ENCODE data around the gene DNAH12. TPM values are rescaled to one million over a fixed set of nuclear protein-coding genes. Genes with fewer than 3 reads are reported as not detected.

The DNAH12 gene
- total and polyA plus RNA-seq, 9 of the 15 experiments (the other 6 are each of a cell fraction or from before 2014, with no cell fraction given) = 0.01 to 0.04 (median 0.01) TPM; not detected in 5

DNA sequence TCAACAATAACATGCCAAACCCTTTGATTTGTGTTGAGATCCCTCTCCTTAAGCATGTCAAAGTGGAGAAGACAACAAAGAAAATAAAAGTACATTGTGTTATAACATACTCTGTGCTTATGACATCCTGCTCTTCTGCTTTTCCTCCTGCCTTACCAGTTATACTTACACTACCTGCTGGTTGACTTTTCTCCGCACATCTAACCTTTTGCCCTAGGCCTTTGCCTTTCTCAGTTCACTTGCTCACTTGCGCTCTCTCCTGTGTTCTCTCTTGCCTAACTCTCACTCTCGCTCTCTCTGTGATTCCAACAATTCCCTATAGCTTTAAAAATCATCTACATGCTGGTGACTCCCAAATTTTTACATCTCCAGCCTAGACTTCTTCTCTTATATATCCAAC lies 5.7 kb downstream of the DNAH12 start:
- Histone ChIP-seq H3K79me2 (ENCODE audit: control insufficient read depth, insufficient read depth, low read length) (no peaks in the 10 kb centered on the region), H3K4me3 (no peak overlapping the region), H3K4me2 (ENCODE audit: insufficient read depth, low read length) (no peak overlapping the region), H3K27me3 (ENCODE audit: control insufficient read depth in 2 of 2, insufficient read depth in 2 of 2, low read length in 2 of 2) (0 out of 5 replicates have a peak, but pooled peaks cover 0 to 7% of the 10 kb centered on the region in 2 experiments), H3K9me1 (ENCODE audit: control insufficient read depth, insufficient read depth, low read length) (no peaks in the 10 kb centered on the region), H4K20me1 (replicated peaks; ENCODE audit: control insufficient read depth, insufficient read depth, low read length) (no peaks in the 10 kb centered on the region), H3K4me1 (replicated peaks in 1 of 2; ENCODE audit: control insufficient read depth in 2 of 2, insufficient read depth in 2 of 2, low read length in 2 of 2) (no peaks in the 10 kb centered on the region), H3K27ac (ENCODE audit: extremely low read depth, low read depth, low read length) (no peak overlapping the region), H3K9ac (ENCODE audit: insufficient read depth in 1 of 2, low read depth in 2 of 2, low read length in 2 of 2) (no peak overlapping the region), H3K36me3 (ENCODE audit: control insufficient read depth, insufficient read depth, low read length) (no peaks in the 10 kb centered on the region), H3K9me3 (replicated peaks; ENCODE audit: control insufficient read depth, insufficient read depth, low read depth, low read length) (no peaks in the 10 kb centered on the region), H2AFZ (ENCODE audit: low read depth, low read length) (no peak overlapping the region)
- WGBS (ENCODE audit: insufficient coverage, low coverage, missing lambda C conversion rate) = 34% methylated on average over 3 of the region's 3 CpGs
- no peak for DNase-seq (ENCODE audit: extremely low read depth in 1 of 4, low spot score in 3 of 4)
- intact Hi-C loops (cut with micrococcal nuclease) (no loop called here), in situ Hi-C loops (cut with MboI) (no loop called here)
- ChIA-PET CTCF (ENCODE audit: low intra/inter-chr PET ratio) (no interaction called here), POLR2A (no interaction called here)
- no TSS peak for BruUV-seq (replicated peaks)
- FAIRE-seq = no peak
- ATAC-seq = no peak
- TF ChIP-seq, protein P1, sequence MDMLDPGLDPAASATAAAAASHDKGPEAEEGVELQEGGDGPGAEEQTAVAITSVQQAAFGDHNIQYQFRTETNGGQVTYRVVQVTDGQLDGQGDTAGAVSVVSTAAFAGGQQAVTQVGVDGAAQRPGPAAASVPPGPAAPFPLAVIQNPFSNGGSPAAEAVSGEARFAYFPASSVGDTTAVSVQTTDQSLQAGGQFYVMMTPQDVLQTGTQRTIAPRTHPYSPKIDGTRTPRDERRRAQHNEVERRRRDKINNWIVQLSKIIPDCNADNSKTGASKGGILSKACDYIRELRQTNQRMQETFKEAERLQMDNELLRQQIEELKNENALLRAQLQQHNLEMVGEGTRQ (CRISPR knock-in tag; IDR thresholded peaks at IDR 0.05) = no peak
- no peak for TF ChIP-seq ZBTB17 (CRISPR knock-in tag; IDR thresholded peaks at IDR 0.05)
- TF ChIP-seq FOXK1 (CRISPR knock-in tag; IDR thresholded peaks at IDR 0.05; ENCODE audit: borderline replicate concordance) = no peak
- no peak for TF ChIP-seq CREB5 (CRISPR knock-in tag; IDR thresholded peaks at IDR 0.05)
- TF ChIP-seq ZBTB11 (CRISPR knock-in tag; IDR thresholded peaks at IDR 0.05) = no peak
- no peak for TF ChIP-seq STAT5A (IDR thresholded peaks at IDR 0.05; ENCODE audit: borderline replicate concordance, low read length)
- TF ChIP-seq, protein P2, sequence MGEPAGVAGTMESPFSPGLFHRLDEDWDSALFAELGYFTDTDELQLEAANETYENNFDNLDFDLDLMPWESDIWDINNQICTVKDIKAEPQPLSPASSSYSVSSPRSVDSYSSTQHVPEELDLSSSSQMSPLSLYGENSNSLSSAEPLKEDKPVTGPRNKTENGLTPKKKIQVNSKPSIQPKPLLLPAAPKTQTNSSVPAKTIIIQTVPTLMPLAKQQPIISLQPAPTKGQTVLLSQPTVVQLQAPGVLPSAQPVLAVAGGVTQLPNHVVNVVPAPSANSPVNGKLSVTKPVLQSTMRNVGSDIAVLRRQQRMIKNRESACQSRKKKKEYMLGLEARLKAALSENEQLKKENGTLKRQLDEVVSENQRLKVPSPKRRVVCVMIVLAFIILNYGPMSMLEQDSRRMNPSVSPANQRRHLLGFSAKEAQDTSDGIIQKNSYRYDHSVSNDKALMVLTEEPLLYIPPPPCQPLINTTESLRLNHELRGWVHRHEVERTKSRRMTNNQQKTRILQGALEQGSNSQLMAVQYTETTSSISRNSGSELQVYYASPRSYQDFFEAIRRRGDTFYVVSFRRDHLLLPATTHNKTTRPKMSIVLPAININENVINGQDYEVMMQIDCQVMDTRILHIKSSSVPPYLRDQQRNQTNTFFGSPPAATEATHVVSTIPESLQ (CRISPR knock-in tag; IDR thresholded peaks at IDR 0.05) = no peak
- TF ChIP-seq HSF4 (CRISPR knock-in tag; IDR thresholded peaks at IDR 0.05; ENCODE audit: borderline replicate concordance) = no peak
- no peak for TF ChIP-seq ZNF76 (CRISPR knock-in tag; IDR thresholded peaks at IDR 0.05; ENCODE audit: borderline replicate concordance)
